ENCODE data around the gene ASB10. TPM values are rescaled to one million over a fixed set of nuclear protein-coding genes. Genes with fewer than 3 reads are reported as not detected.

ASB10 gene
- total and polyA plus RNA-seq, 2 donors (not counting 1 experiment from before 2014, with no cell fraction given), result not detected

- H3K9ac ChIP-seq (ENCODE audit: insufficient read depth, low read length), result peak overlapping the region; percentile 97
- no peaks in the 10 kb centered on the region for H3K27me3 ChIP-seq (ENCODE audit: control insufficient read depth, insufficient read depth, low read length)
- H3K4me1 ChIP-seq (ENCODE audit: control insufficient read depth, extremely low read depth, insufficient read depth, low read length), result peaks cover 4% of the 10 kb centered on the region
- no peak overlapping the region for H2AFZ ChIP-seq (ENCODE audit: low read length)
- DNase-seq (ENCODE audit: low read depth in 2 of 2), result no peak
- no peaks in the 10 kb centered on the region for H3K9me3 ChIP-seq (ENCODE audit: control insufficient read depth, insufficient read depth, low read depth, low read length)
- H4K20me1 ChIP-seq (ENCODE audit: control insufficient read depth, extremely low read depth, insufficient read depth, low read length), result no peaks in the 10 kb centered on the region
- H3K36me3 ChIP-seq (ENCODE audit: control insufficient read depth, insufficient read depth, low read length), result peaks cover 19% of the 10 kb centered on the region
- peak overlapping the region; percentile 98 for H3K4me2 ChIP-seq (ENCODE audit: extremely low read depth, insufficient read depth, low read length)
- peak overlapping the region; percentile 79 to 98 (median 91) for H3K4me3 ChIP-seq (replicated peaks in 1 of 4; ENCODE audit: control extremely low read depth in 1 of 4, insufficient read depth in 1 of 4, low read depth in 3 of 4, low read length in 4 of 4)
- TF ChIP-seq CTCF (conservative IDR thresholded peaks at IDR 0.05 in 1 of 2, IDR thresholded peaks at IDR 0.05 in 1 of 2; ENCODE audit: low read depth in 1 of 2, low read length in 2 of 2), result no peak
- no peak for TF ChIP-seq EZH2 (IDR thresholded peaks at IDR 0.05; ENCODE audit: low read length, missing control alignments)
- peak overlapping the region; percentile 90 for H3K27ac ChIP-seq (ENCODE audit: insufficient read depth, low read length)
- H3K79me2 ChIP-seq (ENCODE audit: control insufficient read depth, insufficient read depth, low read length), result peaks cover 56% of the 10 kb centered on the region
Observed at GRCh38 chr7:151233804-151234203, 46.8 kb upstream of the ASB10 start.

GRCh38 chr7:151232917-151233701 lies 46.1 kb upstream of the ASB10 start:
- H3K79me2 ChIP-seq (ENCODE audit: control insufficient read depth, insufficient read depth, low read length), result peaks cover 56% of the 10 kb centered on the region
- H3K4me3 ChIP-seq (replicated peaks in 1 of 4; ENCODE audit: control extremely low read depth in 1 of 4, insufficient read depth in 1 of 4, low read depth in 3 of 4, low read length in 4 of 4), result peak overlapping the region; percentile 79 to 98 (median 91)
- H3K9ac ChIP-seq (ENCODE audit: insufficient read depth, low read length), result peak overlapping the region; percentile 97
- H3K27me3 ChIP-seq (ENCODE audit: control insufficient read depth, insufficient read depth, low read length), result no peaks in the 10 kb centered on the region
- peak; percentile 64 to 88 for DNase-seq (ENCODE audit: low read depth in 2 of 2)
- peak overlapping the region; percentile 98 for H3K4me2 ChIP-seq (ENCODE audit: extremely low read depth, insufficient read depth, low read length)
- H2AFZ ChIP-seq (ENCODE audit: low read length), result no peak overlapping the region
- H3K36me3 ChIP-seq (ENCODE audit: control insufficient read depth, insufficient read depth, low read length), result peaks cover 15% of the 10 kb centered on the region
- no peaks in the 10 kb centered on the region for H4K20me1 ChIP-seq (ENCODE audit: control insufficient read depth, extremely low read depth, insufficient read depth, low read length)
- no peaks in the 10 kb centered on the region for H3K9me3 ChIP-seq (ENCODE audit: control insufficient read depth, insufficient read depth, low read depth, low read length)
- TF ChIP-seq EZH2 (IDR thresholded peaks at IDR 0.05; ENCODE audit: low read length, missing control alignments), result no peak
- TF ChIP-seq CTCF (conservative IDR thresholded peaks at IDR 0.05 in 1 of 2, IDR thresholded peaks at IDR 0.05 in 1 of 2; ENCODE audit: low read depth in 1 of 2, low read length in 2 of 2), result no peak
- peaks cover 4% of the 10 kb centered on the region for H3K4me1 ChIP-seq (ENCODE audit: control insufficient read depth, extremely low read depth, insufficient read depth, low read length)
- peak overlapping the region; percentile 90 for H3K27ac ChIP-seq (ENCODE audit: insufficient read depth, low read length)

- Histone ChIP-seq H4K20me1 (ENCODE audit: control insufficient read depth, extremely low read depth, insufficient read depth, low read length) (no peaks in the 10 kb centered on the region), H3K4me3 (replicated peaks in 1 of 4; ENCODE audit: control extremely low read depth in 1 of 4, insufficient read depth in 1 of 4, low read depth in 3 of 4, low read length in 4 of 4) (peak within 1 kb of the TSS; percentile 79 to 98 (median 91)), H3K36me3 (ENCODE audit: control insufficient read depth, insufficient read depth, low read length) (peaks cover 8% of the 10 kb centered on the region), H3K4me2 (ENCODE audit: extremely low read depth, insufficient read depth, low read length) (peak within 1 kb of the TSS; percentile 98), H3K4me1 (ENCODE audit: control insufficient read depth, extremely low read depth, insufficient read depth, low read length) (peaks cover 6% of the 10 kb centered on the region), H3K27ac (ENCODE audit: insufficient read depth, low read length) (peak within 1 kb of the TSS; percentile 90), H3K9me3 (ENCODE audit: control insufficient read depth, insufficient read depth, low read depth, low read length) (no peaks in the 10 kb centered on the region), H3K27me3 (ENCODE audit: control insufficient read depth, insufficient read depth, low read length) (no peaks in the 10 kb centered on the region), H2AFZ (ENCODE audit: low read length) (peak within 1 kb of the TSS; percentile 93), H3K9ac (ENCODE audit: insufficient read depth, low read length) (peak within 1 kb of the TSS; percentile 97), H3K79me2 (ENCODE audit: control insufficient read depth, insufficient read depth, low read length) (peaks cover 49% of the 10 kb centered on the region)
- TF ChIP-seq CTCF (conservative IDR thresholded peaks at IDR 0.05 in 1 of 2, IDR thresholded peaks at IDR 0.05 in 1 of 2; ENCODE audit: low read depth in 1 of 2, low read length in 2 of 2) (no peak), EZH2 (IDR thresholded peaks at IDR 0.05; ENCODE audit: low read length, missing control alignments) (no peak)
- DNase-seq (ENCODE audit: low read depth in 2 of 2), result peak; percentile 83 to 88
Observed at GRCh38 chr7:151232091-151232916, 45.3 kb upstream of the ASB10 start, which contains the start of gene CHPF2. Gene CHPF2 (plus strand): TSS chr7:151232483. CDS start chr7:151234012, 1,529 bp downstream.

All from fibroblast of lung (primary cell).